ENCODE measurements around the gene NDUFA6.
A peak's percentile ranks its signal among the peaks of the same experiment; 100 is the strongest.
"Not testable (repeated sequence)": the region's sequence is repeated elsewhere in the genome, so short reads cannot be mapped to it uniquely, and the experiment has no call there.

Gene NDUFA6

DNA sequence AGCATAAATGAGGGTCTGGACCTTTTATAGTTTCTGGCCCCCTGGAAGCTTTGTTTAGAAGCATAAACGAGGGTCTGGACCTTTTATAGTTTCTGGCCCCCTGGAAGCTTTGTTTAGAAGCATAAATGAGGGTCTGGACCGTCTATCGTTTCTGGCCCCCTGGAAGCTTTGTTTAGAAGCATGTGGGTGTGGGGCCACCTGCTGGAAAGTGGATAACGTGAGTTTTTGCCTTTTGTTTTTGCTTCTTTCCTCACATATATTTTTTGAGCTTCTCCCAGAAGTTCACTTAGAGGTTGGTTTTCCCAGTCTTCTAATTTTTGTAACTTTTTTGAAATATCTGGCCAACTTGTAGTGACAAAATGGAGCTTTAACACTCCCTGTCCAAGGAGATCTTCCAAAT lies 22.2 kb upstream of the NDUFA6 start:
- not testable (repeated sequence) for DNase-seq (ENCODE audit: low spot score)

GRCh38 chr22:42111798-42112197 lies 21.2 kb upstream of the NDUFA6 start:
- no peak for DNase-seq (ENCODE audit: low spot score)

DNA sequence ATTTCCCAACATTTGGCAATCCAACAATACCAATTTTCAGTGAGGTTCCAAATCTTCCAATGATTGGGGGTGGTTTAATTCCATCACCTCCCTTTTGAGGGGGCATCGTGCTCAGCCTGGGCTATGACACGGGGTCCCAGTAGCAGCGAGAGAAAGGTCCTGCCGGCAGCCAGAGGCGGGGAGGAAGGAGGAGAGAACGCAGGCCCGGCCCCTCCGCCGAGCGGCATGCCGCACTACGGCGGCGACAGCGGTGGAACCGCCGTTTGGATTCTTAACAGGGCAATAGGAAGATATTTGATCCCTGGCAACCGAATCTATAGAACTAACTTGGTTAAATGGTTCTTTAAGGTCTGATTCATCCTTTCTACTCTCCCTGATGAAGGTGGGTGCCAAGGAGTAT lies 18.3 kb upstream of the NDUFA6 start:
- DNase-seq (ENCODE audit: low spot score), result no peak

GRCh38 chr22:42104332-42104860 lies 13.8 kb upstream of the NDUFA6 start:
- not testable (repeated sequence) for DNase-seq (ENCODE audit: low spot score)

GRCh38 chr22:42101199-42101598 lies 10.6 kb upstream of the NDUFA6 start:
- DNase-seq (ENCODE audit: low spot score), result no peak

DNA sequence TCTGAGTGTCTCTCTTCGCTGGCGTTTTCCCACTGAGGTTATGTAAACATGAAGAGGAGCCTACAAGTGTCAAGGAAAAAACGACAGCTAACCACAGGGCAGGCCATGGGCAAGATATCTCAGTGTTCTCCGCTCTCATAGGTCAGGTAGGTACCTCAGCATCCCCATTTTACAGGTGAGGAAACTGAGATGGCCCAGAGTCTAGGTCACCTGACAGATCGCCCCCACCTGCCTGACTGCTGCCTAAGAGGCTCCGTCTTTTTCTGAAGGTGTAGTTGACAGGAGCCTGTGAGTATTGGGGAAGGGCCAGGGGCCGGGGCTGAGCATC lies 847 bp upstream of the NDUFA6 start:
- no peak for DNase-seq (ENCODE audit: low spot score)

GRCh38 chr22:42086051-42086450 lies 4.5 kb downstream of the NDUFA6 start:
- no peak for DNase-seq (ENCODE audit: low spot score)

DNA sequence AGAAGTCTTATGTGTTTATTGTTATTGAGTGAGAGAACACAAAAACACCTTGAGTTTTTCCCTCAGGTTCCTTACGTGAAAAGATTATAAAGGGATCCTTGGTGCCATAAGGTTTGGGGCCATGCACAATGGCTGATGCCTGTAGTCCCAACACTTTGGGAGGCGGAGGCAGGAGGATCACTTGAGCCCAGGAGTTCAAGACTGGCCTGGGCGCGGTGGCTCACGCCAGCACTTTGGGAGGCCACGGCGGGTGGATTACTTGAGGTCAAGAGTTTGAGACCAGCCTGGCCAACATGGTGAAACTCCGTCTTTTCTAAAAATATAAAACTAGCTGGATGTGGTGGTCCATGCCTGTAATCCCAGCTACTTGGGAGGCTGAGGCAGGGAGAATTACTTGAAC lies 5.7 kb downstream of the NDUFA6 start:
- DNase-seq (ENCODE audit: low spot score), result no peak

DNA sequence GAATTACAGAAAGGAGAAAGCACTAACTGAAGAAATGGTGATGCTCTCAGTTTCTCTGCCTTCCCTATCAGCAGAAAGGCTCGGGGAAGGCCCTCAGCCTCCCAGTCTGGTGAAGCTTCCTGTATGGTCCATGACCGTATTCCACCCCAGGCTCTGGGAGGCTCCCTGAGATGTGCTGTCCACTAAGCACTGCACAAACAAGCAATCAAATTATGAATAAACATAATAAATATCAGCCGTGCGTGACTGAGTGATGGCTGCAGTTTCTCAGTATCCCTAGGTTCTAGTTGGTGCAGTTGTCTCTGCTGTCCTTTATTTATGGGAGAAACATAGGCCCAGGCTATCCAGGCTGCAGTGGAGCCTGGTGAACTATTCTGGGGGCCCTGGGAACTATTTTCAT lies 7.5 kb downstream of the NDUFA6 start:
- DNase-seq (ENCODE audit: low spot score), result no peak

GRCh38 chr22:42080287-42080686 lies 10.3 kb downstream of the NDUFA6 start:
- peak; percentile 63 for DNase-seq (ENCODE audit: low spot score)

- peak; percentile 96 for DNase-seq (ENCODE audit: low spot score)
Observed at GRCh38 chr22:42079319-42080251, 11.0 kb downstream of the NDUFA6 start, which contains the start of gene SMDT1. SMDT1 (plus strand) TSS chr22:42079700; CDS start chr22:42079769, 69 bp downstream.

- no peak for DNase-seq (ENCODE audit: low spot score)
Observed at GRCh38 chr22:42078469-42079318, 11.9 kb downstream of the NDUFA6 start.

- DNase-seq (ENCODE audit: low spot score), result no peak
Observed at GRCh38 chr22:42077486-42078125, 13.0 kb downstream of the NDUFA6 start.

DNA sequence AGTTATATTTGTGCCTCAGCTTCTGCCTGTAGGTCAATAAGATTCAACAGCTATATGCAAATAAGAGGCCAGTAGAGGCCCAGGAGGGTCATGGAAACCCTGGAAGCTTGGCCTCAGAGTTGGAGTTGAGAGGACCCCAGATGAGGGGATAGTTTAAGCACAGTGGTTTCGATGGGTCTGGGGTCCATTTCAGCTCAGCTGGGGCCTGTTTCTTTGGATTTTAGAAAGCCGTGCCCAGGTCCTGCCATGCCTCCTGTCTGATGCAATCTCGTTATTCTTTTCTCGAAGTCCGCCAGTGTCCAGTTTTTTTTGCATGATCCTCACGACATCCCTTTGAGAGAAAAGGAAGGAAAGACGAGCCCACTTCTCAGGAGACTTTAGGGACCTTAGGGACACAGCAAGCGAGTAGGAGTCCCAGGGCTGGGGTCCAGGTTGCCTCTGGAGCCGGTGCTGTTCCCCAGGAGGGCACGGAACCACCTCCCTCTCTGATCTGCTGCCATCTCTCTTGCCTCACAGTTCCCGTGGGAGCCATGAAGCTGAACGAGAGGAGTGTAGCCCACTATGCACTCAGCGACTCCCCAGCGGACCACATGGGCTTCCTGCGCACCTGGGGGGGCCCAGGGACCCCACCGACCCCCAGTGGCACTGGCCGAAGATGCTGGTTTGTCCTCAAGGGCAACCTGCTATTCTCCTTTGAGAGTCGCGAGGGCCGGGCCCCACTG lies 13.6 kb downstream of the NDUFA6 start:
- DNase-seq (ENCODE audit: low spot score), result no peak

DNA sequence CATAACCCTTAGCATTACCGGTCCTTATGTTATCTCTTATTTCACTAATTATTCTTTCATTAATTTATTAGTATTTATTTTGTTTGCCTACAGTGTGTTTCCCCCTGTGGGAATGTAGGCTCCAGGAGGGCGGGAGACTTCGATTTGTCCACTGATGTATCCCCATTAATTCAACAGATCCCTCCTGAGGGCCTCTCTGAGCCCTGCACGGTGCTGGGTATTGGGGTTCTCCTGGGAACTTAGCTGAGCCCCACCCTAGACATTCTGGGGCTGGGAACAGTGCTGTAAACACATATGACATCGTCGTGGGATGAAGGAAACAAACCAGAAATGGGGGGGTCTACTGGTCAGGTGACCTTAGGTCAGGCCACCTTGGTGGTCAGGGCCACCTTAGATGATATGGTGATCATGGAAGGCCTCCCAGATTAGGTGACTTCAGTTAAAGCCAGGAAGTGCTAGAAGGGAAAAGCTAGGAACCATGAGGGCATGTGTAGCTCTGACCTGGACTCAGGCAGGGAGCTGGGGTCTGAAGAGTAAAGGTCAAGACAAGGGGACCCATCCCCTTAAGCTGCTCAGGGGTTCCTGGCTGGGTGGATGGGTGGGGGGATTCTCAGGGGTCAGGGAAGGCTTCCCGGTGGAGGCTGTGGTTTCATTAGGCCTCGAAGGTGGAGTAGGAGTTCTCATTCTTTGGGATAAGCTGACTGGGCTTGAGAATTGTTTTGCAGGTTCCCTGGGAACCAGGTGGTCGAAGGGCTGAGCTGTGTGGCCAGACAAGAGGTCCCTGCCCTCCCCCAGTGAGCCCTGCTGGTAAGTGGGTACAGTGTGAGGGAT lies 15.5 kb downstream of the NDUFA6 start:
- no peak for DNase-seq (ENCODE audit: low spot score)

DNA sequence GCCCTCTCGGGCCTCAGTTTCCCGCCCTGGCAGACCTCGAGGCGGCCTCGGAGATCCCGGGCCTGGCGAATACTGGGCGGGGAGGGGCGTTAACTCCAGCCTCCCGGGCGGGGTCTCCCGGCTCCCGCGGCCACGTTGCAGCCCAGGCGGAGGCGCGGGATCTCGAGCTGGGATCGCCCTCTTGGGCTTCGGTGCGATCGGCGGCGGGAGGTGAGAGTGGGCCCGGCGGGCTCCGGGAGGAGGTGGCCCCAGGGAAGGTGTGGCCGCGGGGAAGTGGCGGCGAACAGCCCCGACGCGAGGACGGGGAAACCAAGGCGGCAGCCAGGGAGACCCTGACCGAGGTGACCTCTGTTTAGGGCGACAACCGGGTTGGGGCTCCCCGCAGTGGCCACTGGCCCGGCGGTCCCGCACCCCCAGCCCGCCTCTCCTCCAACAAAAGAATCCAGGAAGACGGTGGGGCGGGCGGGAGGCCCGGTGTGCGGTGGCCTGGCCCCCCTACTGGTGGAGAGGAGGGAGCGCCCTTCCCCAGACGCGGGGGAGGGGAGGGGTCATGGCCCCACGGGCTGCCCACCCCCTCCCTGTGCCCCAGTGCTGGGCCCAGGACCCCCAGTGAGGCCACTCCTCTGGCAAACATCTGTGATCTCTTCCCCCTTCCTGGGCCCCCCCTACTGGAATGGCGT lies 16.3 kb downstream of the NDUFA6 start, which contains the start of gene PHETA2:
Gene PHETA2 (plus strand): TSS at position 117 of the 680 bp plus-strand sequence. CDS start 3,046 bp downstream, outside the sequence.
- peak; percentile 58 for DNase-seq (ENCODE audit: low spot score)

DNA sequence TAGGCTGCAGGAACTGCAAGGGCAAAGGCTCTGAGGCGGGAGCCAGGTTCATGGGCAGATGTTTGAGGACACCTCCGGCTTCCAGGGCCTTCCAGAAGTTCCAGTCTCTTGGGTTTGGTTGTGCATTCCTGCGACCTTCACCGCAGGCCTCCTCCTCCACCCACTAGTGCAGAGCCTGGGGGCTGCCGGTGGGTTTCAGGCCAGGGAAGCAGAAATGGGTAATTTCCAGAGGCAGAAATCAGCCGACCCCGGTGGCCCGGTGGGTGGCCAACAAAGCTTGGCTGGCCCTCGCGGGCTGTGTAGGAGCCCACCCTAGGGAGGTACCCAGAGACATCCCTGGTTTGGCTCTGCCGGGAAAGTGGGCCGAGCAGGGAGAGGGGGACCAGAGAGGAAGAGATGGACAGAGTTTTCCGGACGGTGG lies 16.9 kb downstream of the NDUFA6 start:
- DNase-seq (ENCODE audit: low spot score), result no peak

DNA sequence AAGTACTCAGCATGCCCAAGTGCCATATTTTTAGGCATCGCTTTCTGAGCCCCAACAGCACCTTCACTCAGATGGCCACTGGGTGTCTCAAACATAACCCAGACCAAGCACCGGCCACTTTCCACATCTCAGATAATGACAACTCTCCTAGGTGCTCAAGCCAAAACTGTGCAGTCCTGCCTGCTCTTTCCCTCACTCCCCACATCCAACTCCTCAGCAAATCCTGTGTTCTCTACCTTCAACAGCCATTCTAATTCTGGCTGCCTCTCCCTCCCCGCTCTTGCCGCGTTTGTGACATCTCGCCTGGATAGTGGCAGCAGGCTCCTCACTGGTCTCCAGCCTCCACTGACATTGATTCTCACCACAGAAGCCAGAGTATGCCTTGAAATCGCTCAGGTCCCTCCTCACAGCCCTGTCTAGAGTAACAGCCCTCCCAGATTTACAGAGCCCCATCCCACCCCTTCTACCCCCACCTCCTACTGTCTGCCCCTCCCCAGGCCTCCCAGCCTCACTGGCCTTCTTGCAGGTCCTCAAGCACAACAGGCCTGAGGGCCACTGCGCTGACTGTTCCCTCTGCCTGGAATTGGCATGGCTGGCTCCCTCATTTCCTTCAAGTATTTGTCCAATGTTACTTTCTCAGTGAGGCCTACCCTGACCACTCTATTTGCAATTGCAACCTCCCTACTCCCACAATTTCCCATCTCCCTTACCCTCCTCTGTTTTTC lies 17.8 kb downstream of the NDUFA6 start:
- DNase-seq (ENCODE audit: low spot score), result peak; percentile 62

- not testable (repeated sequence) for DNase-seq (ENCODE audit: low spot score)
Observed at GRCh38 chr22:42071508-42071907, 19.1 kb downstream of the NDUFA6 start.

Measured in RKO (cell line).